ENCODE data around the gene IL16.

The IL16 gene

GRCh38 chr15:81257435-81257834 lies 60.8 kb downstream of the IL16 start:
- DNase-seq (ENCODE audit: low spot score): no peak

DNA sequence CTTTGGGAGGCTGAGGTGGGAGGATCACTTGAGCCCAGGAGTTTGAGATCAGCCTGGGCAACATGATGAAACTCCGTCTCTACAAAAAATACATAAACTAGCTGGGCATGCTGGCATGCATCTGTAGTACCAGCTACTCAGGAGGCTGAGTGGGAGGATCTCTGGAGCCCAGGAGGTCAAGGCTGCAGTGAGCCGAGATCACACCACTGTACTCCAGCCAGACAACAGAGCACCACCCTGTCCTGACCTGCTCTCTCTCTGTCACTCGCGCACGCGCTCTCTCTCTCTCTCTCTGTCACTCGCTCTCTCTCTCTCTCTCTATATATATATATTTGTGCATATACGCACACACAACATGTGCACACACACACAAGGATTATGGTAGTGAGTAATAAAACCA lies 61.8 kb downstream of the IL16 start:
- no peak for DNase-seq (ENCODE audit: low spot score)

DNA sequence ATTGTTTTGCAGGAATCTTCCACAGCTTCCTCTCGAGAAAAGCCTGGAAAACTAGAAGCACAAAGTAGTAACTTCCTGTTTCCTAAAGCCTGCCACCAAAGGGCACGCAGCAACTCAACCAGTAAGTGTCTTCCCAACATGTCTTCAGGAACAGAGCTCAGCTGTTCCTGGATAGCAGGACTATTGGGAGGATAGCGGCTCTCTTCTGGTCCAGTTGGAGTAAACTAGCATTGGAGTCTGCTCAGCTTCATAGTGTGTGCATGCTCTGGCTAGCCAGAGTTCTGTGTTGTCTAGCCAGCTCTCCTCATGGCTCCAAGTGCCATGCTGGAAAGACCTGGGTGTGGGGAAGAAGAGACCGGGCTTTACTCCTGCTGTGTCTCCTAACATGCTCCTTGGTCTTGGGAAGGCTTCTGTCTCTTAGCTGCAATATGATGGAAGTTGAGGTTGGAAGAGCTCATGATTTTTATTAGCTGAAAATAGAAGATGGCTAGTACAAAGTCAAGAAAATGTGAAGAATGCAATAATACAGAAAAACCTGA lies 63.1 kb downstream of the IL16 start:
- no peak for DNase-seq (ENCODE audit: low spot score)

GRCh38 chr15:81261172-81261811 lies 64.6 kb downstream of the IL16 start:
- DNase-seq (ENCODE audit: low spot score): no peak

DNA sequence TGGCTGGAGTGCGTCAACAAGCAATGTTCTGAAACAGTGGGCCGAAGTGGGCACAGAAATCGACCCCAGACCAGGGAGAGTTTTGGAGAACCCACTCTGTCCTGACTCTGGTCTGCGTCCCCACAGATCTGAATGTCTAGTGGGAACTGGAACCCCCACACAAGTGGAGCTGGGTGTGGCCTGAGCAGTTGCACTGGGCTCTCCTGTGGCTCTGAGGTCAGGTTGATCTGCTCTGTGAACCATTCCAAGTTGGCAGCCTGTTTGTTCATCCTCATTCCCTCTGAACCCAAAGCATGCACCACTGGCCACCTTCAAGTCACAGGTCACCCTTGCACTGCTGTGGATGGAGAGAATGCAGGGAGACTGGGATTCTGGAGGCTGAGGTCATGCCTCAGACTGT lies 66.8 kb downstream of the IL16 start:
- no peak for DNase-seq (ENCODE audit: low spot score)

DNA sequence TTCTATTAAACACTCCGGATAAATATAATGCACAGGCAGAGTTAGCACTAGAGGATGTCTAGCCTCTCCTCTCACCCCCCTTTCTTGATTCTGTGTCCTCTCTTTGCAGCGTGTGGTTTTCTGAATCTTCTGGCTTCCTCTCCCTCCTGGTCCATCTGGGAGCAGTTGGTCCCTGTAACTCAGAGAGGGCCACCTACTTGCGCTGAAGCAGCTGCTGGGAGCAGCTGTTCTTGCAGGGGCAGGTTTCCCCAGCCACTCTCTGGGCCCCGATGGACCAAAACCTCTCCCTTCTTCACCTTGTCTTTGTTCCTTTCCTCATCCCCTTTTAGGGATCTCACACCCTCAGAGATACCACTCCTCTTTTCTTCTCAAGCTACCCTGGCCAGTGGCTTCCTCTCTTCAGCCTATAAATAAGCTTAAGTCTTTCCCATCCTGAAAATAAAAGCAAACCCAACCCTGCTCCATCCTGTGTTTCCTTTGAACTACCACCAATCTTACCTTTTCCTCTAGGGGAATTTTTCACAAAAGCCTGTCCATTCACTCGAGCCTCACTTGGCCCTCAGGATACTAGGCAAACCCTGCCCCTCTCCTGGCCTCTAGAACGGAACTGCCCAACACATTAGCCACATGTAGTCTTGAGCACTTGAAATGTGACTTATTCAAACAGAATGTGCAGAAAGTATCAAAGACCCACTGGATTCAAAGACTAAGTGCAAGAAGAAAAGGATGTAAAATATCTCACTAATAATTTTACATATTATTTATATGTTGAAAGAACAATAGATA lies 67.6 kb downstream of the IL16 start:
- no peak for DNase-seq (ENCODE audit: low spot score)

GRCh38 chr15:81265256-81265943 lies 68.7 kb downstream of the IL16 start:
- DNase-seq (ENCODE audit: low spot score): no peak

- peak; percentile 74 for DNase-seq (ENCODE audit: low spot score)
These were observed 69.5 kb downstream of the IL16 start for GRCh38 chr15:81265944-81266775.

GRCh38 chr15:81268340-81268739 lies 71.7 kb downstream of the IL16 start:
- DNase-seq (ENCODE audit: low spot score): no peak

DNA sequence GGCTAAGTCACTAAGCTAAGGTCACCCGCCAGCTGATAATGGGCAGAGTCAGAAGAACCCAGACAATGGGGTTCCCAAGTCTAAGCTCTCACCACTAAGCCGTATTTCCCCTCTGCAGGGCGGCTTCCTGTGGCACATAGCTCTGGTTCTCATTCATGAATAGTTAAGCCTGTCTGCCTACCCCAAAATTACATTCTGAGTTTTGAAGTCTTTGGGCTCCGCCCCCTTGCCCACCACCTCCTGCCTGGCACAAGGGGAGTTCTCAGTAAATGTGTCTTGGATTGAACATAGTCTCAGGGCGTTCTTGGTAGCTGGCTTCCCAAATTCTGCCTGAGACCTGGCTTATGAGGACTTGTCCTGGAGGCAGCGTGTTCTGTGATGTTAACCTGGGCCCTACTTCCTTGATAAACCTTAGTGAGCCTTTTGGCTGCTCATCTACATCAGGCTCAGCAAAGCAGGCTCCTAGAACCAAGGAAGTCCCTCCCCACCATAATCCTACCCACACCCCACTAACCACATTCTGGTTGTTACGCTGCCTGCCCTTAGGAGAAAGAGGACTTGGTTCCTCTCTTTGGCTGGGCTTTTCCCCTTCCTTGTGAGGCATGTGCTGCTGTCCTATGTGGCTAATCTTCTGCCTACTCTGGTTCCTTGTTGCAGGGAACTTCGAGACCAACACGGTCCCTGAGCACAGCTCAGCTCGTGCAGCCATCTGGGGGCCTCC lies 72.4 kb downstream of the IL16 start:
- DNase-seq (ENCODE audit: low spot score): no peak

DNA sequence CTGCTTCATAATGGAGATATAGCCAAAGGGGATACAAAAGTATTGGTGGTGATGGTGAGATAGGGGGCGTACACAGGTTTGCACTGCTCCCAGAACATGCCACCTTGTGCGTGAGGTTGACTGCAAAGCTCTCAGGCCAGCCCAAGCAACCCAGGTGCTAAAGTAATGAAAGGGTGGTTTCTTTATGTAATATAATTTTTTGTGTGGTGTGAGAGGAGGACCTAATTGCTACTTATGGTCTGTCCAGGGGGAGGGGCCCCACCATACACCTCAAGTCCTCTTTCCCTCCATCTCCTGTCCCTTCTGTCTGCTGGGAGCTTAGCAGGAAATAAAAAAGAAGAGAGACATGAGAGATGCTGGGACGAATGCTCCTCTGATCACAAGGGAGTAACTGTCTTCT lies 73.5 kb downstream of the IL16 start:
- DNase-seq (ENCODE audit: low spot score): no peak

GRCh38 chr15:81270781-81271491 lies 74.3 kb downstream of the IL16 start:
- DNase-seq (ENCODE audit: low spot score): no peak

- DNase-seq (ENCODE audit: low spot score): no peak
These were observed 75.3 kb downstream of the IL16 start for GRCh38 chr15:81271761-81272644.

- DNase-seq (ENCODE audit: low spot score): no peak
These were observed 76.5 kb downstream of the IL16 start for GRCh38 chr15:81273200-81273599.

DNA sequence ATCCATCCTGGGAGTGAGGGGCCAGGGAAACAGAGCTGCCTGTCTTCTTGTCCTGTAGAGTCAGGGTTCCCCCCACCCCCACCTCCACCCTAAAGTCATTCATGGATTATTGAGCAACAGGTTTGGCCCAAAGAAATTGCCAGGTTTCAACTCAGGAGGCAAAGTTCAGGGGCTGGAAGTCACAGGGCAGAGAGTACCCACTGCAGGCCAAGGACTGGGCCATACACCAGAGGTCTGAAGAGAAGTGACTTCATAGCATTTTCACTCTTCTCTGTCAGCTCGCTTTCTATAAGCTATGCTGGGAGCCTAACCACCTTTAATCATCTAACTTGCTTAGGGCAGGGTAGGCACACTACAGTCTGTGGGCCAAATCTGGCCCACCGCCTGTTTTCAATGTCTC lies 77.2 kb downstream of the IL16 start:
- no peak for DNase-seq (ENCODE audit: low spot score)

DNA sequence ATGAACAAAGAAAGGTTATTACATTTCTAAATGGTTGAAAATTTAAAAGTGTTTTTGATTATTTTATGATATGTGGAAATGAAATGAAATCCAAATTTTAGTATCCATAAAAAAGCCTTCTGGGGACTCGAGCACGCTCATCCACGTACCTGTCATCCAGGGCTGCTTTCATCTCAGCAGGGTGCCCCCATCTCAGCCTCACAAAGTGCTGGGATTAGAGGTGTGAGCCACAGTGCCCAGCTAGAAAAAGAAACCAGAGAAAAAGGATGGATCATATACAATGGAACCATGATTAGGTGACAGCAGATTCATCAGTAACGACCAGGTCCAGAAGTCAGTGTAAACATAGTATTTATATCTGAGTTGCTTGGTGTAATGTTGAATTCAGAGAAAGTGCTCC lies 77.6 kb downstream of the IL16 start:
- DNase-seq (ENCODE audit: low spot score): no peak

GRCh38 chr15:81274931-81275707 lies 78.4 kb downstream of the IL16 start:
- peak; percentile 80 for DNase-seq (ENCODE audit: low spot score)

DNA sequence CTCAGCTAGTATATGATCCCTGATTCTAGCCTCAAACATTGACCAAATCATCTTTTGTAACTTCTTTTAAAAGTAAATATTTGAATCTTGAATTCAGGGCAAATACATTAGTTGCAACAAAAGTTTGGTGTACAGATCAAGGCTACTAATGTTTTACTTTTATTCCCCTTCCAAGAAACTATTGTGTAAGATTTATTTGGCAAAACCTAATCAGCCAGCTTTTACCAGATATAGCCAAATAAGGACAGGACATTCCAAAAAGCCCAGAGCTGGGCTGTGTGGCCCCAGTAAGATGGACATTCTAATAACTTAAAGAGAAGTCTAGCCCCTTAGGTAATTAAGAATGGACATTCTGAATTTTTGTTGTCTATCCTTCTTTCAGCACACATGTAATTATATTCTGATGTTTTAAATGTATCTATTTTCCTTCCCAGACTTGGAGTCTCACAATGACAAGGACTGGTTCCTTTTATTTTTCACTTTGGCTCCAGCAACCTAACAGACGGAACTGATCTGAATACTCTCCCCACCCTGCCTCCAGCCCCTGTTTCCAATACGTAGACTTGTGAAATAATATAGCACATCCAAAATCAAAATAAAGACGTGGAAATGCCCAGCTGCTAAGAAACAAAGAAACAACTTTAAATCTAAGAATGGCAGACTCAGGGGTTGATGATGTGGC lies 79.2 kb downstream of the IL16 start:
- no peak for DNase-seq (ENCODE audit: low spot score)

Data from hematopoietic multipotent progenitor cell treated with erythropoietin and hydrocortisone succinate and interleukin-3 and kit ligand, for 17 days (in vitro differentiated cells).